ENCODE data around the gene PPFIBP1. TPM values are rescaled to one million over a fixed set of nuclear protein-coding genes. Genes with fewer than 3 reads are reported as not detected.

PPFIBP1 gene
- polyA plus RNA-seq, 1 experiment, result 47.5 TPM

DNA sequence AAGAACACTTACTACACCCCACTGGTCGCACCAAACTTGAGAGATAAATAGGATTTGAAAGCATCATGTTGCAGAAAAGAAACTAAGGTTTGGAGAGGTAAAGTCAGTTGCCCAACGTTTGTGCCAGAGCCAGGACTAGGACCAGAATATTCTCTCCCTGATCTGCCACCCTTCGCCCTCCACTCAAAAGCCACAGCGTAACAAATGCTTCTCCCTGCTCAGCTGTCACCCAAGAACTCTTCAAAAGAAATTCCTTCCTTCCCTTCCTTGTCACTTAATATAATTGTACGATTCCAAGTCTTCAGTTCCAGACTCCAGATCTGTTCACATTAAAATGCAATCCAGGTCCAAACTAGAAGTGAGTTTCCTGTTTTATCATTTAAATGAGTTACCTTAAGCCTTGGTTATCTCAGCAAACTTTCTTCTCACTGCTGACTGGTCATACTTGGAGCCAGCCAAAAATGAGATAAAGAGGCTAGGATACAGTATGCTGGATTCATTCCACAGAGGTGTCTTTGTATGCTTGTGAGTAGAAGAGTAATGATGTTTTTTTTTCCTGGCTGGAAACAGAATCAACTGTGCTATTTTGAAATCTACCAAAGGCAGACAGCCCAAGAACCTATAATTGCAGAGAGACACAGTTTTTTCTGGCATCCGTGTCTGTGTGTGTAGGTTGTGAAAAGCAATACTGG lies 12.8 kb upstream of the PPFIBP1 start:
- CTCF ChIA-PET, result no interaction called here
- TF ChIP-seq, protein P1, sequence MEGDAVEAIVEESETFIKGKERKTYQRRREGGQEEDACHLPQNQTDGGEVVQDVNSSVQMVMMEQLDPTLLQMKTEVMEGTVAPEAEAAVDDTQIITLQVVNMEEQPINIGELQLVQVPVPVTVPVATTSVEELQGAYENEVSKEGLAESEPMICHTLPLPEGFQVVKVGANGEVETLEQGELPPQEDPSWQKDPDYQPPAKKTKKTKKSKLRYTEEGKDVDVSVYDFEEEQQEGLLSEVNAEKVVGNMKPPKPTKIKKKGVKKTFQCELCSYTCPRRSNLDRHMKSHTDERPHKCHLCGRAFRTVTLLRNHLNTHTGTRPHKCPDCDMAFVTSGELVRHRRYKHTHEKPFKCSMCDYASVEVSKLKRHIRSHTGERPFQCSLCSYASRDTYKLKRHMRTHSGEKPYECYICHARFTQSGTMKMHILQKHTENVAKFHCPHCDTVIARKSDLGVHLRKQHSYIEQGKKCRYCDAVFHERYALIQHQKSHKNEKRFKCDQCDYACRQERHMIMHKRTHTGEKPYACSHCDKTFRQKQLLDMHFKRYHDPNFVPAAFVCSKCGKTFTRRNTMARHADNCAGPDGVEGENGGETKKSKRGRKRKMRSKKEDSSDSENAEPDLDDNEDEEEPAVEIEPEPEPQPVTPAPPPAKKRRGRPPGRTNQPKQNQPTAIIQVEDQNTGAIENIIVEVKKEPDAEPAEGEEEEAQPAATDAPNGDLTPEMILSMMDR (IDR thresholded peaks at IDR 0.05; ENCODE audit: insufficient read depth, low read depth, low read length), result no peak
- DNase-seq (ENCODE audit: low read depth), result no peak

DNA sequence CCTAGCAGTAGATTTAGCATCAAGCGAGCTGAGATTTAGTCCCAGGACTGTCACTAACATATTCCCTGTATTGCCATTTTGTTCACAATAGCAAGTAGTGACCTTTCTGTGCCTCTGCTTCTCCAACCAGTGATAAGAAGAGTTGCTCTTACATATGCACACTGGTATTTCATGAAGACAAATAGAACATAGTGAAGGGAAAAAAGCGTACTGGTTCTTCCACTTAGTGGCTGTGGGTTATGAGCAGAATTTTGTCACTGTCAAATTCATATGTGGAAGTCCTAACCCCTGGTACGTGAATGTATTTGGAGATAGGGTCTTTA lies 12.3 kb upstream of the PPFIBP1 start:
- TF ChIP-seq, protein P1 (IDR thresholded peaks at IDR 0.05; ENCODE audit: insufficient read depth, low read depth, low read length), result no peak
- POLR2A ChIA-PET, result no interaction called here
- CTCF ChIA-PET, result no interaction called here
- H3K4me3 ChIP-seq (ENCODE audit: low read depth, low read length), result no peak overlapping the region
- no peaks in the 10 kb centered on the region for H3K36me3 ChIP-seq (ENCODE audit: control insufficient read depth, insufficient read depth, low read length)
- H3K27me3 ChIP-seq (ENCODE audit: control insufficient read depth, insufficient read depth, low read length), result no peaks in the 10 kb centered on the region; the same call in 1 of the 2 replicates
- DNase-seq (ENCODE audit: low read depth), result no peak

More for the DNA sequence above, 12.8 kb upstream of the PPFIBP1 start:
- POLR2A ChIA-PET, result no interaction called here
- Histone ChIP-seq H3K4me3 (ENCODE audit: low read depth, low read length) (no peak overlapping the region), H3K27me3 (ENCODE audit: control insufficient read depth, insufficient read depth, low read length) (no peaks in the 10 kb centered on the region; the same call in 1 of the 2 replicates), H3K36me3 (ENCODE audit: control insufficient read depth, insufficient read depth, low read length) (no peaks in the 10 kb centered on the region)

DNA sequence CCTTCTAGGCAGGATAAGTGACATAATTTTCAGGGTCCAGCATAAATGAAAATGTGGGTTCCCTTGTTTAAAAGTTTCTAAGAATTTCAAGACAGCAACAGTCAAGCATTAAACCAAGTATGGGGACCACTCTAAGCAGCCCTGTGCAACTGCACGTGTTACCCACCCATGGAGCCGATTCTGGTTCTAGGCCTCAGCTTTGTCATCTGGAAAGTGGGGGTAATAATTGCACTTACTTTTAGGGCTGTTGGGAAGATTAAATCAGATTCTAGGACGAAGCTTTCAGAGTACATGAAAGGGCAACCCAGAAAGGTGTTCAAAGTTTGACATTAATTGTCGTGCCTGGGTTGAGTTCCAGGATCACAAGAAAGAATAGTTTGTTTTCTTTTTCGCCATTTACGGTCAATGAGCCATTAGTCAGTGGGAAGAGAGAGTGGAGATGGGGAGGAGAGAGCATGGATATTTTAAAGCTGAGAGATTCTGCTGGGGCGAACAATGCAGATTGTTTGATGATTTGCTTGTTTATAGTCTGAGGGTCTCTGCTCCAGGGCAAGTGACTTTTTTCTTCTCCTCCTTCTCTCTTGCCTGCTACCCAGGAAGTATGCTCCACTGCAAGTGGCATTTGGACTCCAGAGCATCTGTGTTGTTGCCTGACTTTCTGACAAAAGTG lies 10.7 kb upstream of the PPFIBP1 start:
- TF ChIP-seq, protein P1 (IDR thresholded peaks at IDR 0.05; ENCODE audit: insufficient read depth, low read depth, low read length), result no peak
- DNase-seq (ENCODE audit: low read depth), result no peak
- POLR2A ChIA-PET, result interaction anchor here (1.0 kb wide), 1 partner anchor 11 kb away, joined by 3 read pairs; the partner anchor contains the start of gene PPFIBP1
- H3K36me3 ChIP-seq (ENCODE audit: control insufficient read depth, insufficient read depth, low read length), result no peaks in the 10 kb centered on the region
- no peak overlapping the region for H3K4me3 ChIP-seq (ENCODE audit: low read depth, low read length)
- CTCF ChIA-PET, result interaction anchor here (0.8 kb wide), 1 partner anchor 8 kb away, joined by 3 read pairs; no protein-coding TSS in a partner anchor
- no peaks in the 10 kb centered on the region; the same call in 1 of the 2 replicates for H3K27me3 ChIP-seq (ENCODE audit: control insufficient read depth, insufficient read depth, low read length)

DNA sequence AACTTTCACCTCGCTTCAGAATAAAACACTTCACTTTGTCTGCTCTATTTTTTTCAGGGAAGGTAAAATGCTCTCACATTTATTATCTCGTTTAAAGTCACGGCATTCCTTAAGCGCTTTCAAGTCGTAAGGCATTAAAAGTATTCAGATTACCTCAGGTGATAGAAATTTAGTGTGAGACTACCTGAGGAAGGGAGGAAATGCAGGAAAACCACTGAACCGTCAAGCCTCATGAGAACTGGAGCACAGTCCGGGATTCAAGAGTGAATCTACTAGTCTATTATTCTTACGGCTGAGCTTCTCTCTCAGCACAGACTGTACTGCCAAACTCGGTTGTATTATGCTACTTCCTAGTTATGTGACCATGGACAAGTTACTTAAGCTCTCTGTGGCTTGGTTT lies 8.3 kb upstream of the PPFIBP1 start:
- POLR2A ChIA-PET, result no interaction called here
- CTCF ChIA-PET, result no interaction called here
- no peak for DNase-seq (ENCODE audit: low read depth)
- TF ChIP-seq, protein P1 (IDR thresholded peaks at IDR 0.05; ENCODE audit: insufficient read depth, low read depth, low read length), result no peak
- H3K36me3 ChIP-seq (ENCODE audit: control insufficient read depth, insufficient read depth, low read length), result no peaks in the 10 kb centered on the region
- H3K4me3 ChIP-seq (ENCODE audit: low read depth, low read length), result no peak overlapping the region
- no peaks in the 10 kb centered on the region for H3K27me3 ChIP-seq (ENCODE audit: control insufficient read depth, insufficient read depth, low read length)

DNA sequence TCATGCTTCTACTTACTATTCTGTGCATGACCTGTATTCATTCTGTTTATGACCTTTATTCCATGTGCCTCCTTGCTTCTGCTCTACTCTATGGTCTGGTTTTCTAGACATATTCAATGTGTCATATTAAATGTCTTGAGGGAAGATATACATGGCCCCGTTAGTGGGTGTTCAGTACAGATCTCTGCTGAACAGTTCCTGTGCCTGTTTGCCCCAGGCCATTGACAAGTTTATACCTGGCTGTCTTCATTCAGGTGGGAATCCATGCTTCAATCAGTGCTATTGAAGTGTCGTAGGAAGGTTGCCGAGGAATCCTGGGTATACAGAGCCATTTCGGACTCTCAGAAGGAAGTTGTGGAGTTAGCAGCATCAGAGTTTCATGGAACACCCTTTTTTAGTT lies 7.4 kb upstream of the PPFIBP1 start:
- CTCF ChIA-PET, result no interaction called here
- TF ChIP-seq, protein P1 (IDR thresholded peaks at IDR 0.05; ENCODE audit: insufficient read depth, low read depth, low read length), result no peak
- no peak overlapping the region for H3K4me3 ChIP-seq (ENCODE audit: low read depth, low read length)
- no peak for DNase-seq (ENCODE audit: low read depth)
- H3K27me3 ChIP-seq (ENCODE audit: control insufficient read depth, insufficient read depth, low read length), result no peaks in the 10 kb centered on the region
- H3K36me3 ChIP-seq (ENCODE audit: control insufficient read depth, insufficient read depth, low read length), result no peaks in the 10 kb centered on the region
- POLR2A ChIA-PET, result no interaction called here
